Endothelial cell of umbilical vein (primary cell): ENCODE measurements around the gene TES. TPM values are rescaled to one million over a fixed set of nuclear protein-coding genes. Genes with fewer than 3 reads are reported as not detected.

Source experiments
- BruUV-seq: library from RNA; stranded (reverse); fragments of 400-500 nt; replicated peaks from 2 replicates; lab custom pipeline; 2021; lab: Mats Ljungman, UMichigan
- CTCF ChIA-PET: fragments of 300-600, 350-600 bp; sonication (Branson Sonifier 250); formaldehyde crosslinking; loops from one replicate; lab custom pipeline; 2021; ENCODE audit warnings: antibody characterized with exemption, inconsistent platforms; lab: Charles Lee
- POLR2A ChIA-PET: fragments of 300-600, 350-600 bp; sonication (Branson Sonifier 250); formaldehyde crosslinking; loops from one replicate; lab custom pipeline; 2021; ENCODE audit warnings: antibody characterized with exemption, inconsistent platforms; lab: Charles Lee
- DNase-seq: peaks from one replicate; pipeline ENCODE4 v3.0.0-alpha.2; 2011; ENCODE audit warnings: low read depth, low spot score
- FAIRE-seq: peaks from 2 replicates; lab custom pipeline; 2011; peaks lifted over from hg19 to GRCh38; lab: Jason Lieb, UNC
- H2AFZ ChIP-seq: 2 replicates; pipeline ENCODE4 v1.6.0; 2012; ENCODE audit warnings: low read depth, low read length, control low read depth, inconsistent platforms
- H3K27ac ChIP-seq: 2 replicates; pipeline ENCODE4 v1.5.1; 2011; ENCODE audit warnings: low read depth, mild to moderate bottlenecking, control low read depth, low read length, moderate library complexity; ENCODE audit not compliant: insufficient read depth
- H3K27me3 ChIP-seq, 2 experiments: 2 replicates each; pipeline versions ENCODE4 v1.6.0 to v1.6.1; 2011; ENCODE audit warnings: low read length in 2 of 2, mixed read lengths in 1 of 2; ENCODE audit not compliant: control insufficient read depth in 2 of 2, insufficient read depth in 2 of 2
- H3K36me3 ChIP-seq, 2 experiments: 2 replicates in 1 of 2; 3 replicates in 1 of 2; pipeline ENCODE4 v1.5.1; 2011; ENCODE audit warnings: low read length in 2 of 2, mild to moderate bottlenecking in 1 of 2, moderate library complexity in 1 of 2; ENCODE audit not compliant: control insufficient read depth in 2 of 2, insufficient read depth in 2 of 2; ENCODE audit errors: extremely low read depth in 1 of 2
- H3K4me1 ChIP-seq: 3 replicates; pipeline ENCODE4 v1.5.1; 2011; ENCODE audit warnings: mild to moderate bottlenecking, low read length; ENCODE audit not compliant: control insufficient read depth, insufficient read depth; ENCODE audit errors: extremely low read depth
- H3K4me2 ChIP-seq: 2 replicates; pipeline ENCODE4 v1.6.1; 2011; ENCODE audit warnings: low read length, control low read depth, mixed read lengths; ENCODE audit not compliant: insufficient read depth
- H3K4me3 ChIP-seq, 3 experiments: fragments of 200-600 bp in 1 of 3; sonication (generic), shearing (Covaris generic) in 1 of 3; replicated peaks in 1 of 3; 2 replicates each; pipeline ENCODE4 v1.5.1; 2011 to 2016; ENCODE audit warnings: control low read depth in 3 of 3, low read length in 3 of 3, mild to moderate bottlenecking in 2 of 3, inconsistent platforms in 1 of 3, low read depth in 1 of 3, moderate library complexity in 1 of 3; ENCODE audit not compliant: insufficient read depth in 1 of 3
- H3K79me2 ChIP-seq: 2 replicates; pipeline ENCODE4 v1.6.0; 2012; ENCODE audit warnings: low read length, inconsistent platforms; ENCODE audit not compliant: control insufficient read depth, insufficient read depth
- H3K9ac ChIP-seq: replicated peaks from 2 replicates; pipeline ENCODE3; 2011; ENCODE audit warnings: low read length, control low read depth; ENCODE audit not compliant: insufficient read depth; ENCODE audit errors: extremely low read depth
- H3K9me1 ChIP-seq: replicated peaks from 3 replicates; pipeline ENCODE4 v1.6.0; 2011; ENCODE audit warnings: mild to moderate bottlenecking, low read length; ENCODE audit not compliant: control insufficient read depth, insufficient read depth; ENCODE audit errors: extremely low read depth
- H3K9me3 ChIP-seq: replicated peaks from 2 replicates; pipeline ENCODE4 v1.5.1; 2012; ENCODE audit warnings: low read length, inconsistent platforms; ENCODE audit not compliant: control insufficient read depth, insufficient read depth
- H4K20me1 ChIP-seq: replicated peaks from 2 replicates; pipeline ENCODE3; 2011; ENCODE audit warnings: mild to moderate bottlenecking, low read length; ENCODE audit not compliant: control insufficient read depth, insufficient read depth; ENCODE audit errors: extremely low read depth
- EZH2 ChIP-seq: IDR thresholded peaks from 2 replicates; pipeline ENCODE4 v1.6.1; 2012; ENCODE audit warnings: borderline replicate concordance, low read depth, mild to moderate bottlenecking, moderate library complexity, low read length, inconsistent platforms; ENCODE audit not compliant: severe bottlenecking
- FOS ChIP-seq: IDR thresholded peaks from 2 replicates; pipeline ENCODE4 v1.6.1; 2011; ENCODE audit warnings: mild to moderate bottlenecking, low read length, moderate library complexity, borderline replicate concordance; ENCODE audit not compliant: insufficient read depth
- POLR2A ChIP-seq: IDR thresholded peaks from 2 replicates; pipeline ENCODE4 v1.6.1; 2012; ENCODE audit warnings: low read depth, mild to moderate bottlenecking, control low read depth, low read length
- POLR2AphosphoS5 ChIP-seq: IDR thresholded peaks from 2 replicates; pipeline ENCODE4 v1.6.1; 2012; ENCODE audit warnings: low read depth, mild to moderate bottlenecking, control low read depth, low read length, moderate library complexity; ENCODE audit not compliant: insufficient read depth
- dilution Hi-C: fragments of 300-500 bp; cut with MboI; formaldehyde crosslinking; loops from one replicate; pipeline ENCODE4 v1.15.0; 2019; ENCODE audit warnings: low sequenced_read_pairs; ENCODE audit not compliant: extremely low pct_ligation_motif_present
- intact Hi-C: fragments of 100-400 bp; cut with micrococcal nuclease; formaldehyde crosslinking; loops from one replicate; pipeline ENCODE4 v1.10.0; 2022
- polyA plus RNA-seq, 4 experiments: library from polyadenylated mRNA; depleted of rRNA in 3 of 4; stranded (reverse) in 3 of 4; unstranded in 1 of 4; fragments of >200 nt; gene quantifications; 2 replicates each; pipeline versions ENCODE4 v1.2.1 to v1.2.3, GENCODE V29; 2011 to 2012; ENCODE audit warnings: missing spikeins in 1 of 4
- total RNA-seq: library from RNA; stranded (reverse); gene quantifications from 2 replicates; pipeline ENCODE4 v1.2.3, GENCODE V29; 2021
- TF ChIP-seq, protein P1 (sequence below), 2 donors: IDR thresholded peaks; 1 replicate in 1 of 2; 2 replicates in 1 of 2; pipeline ENCODE4 v1.5.1; 2011; ENCODE audit warnings: low read length in 2 of 2, mild to moderate bottlenecking in 2 of 2, moderate library complexity in 2 of 2, control low read depth in 1 of 2, inconsistent platforms in 1 of 2, low read depth in 1 of 2; ENCODE audit not compliant: insufficient read depth in 1 of 2; ENCODE audit errors: extremely low read depth in 1 of 2

TES gene
- total and polyA plus RNA-seq, 2 donors (not counting 3 experiments of a cell fraction or from before 2014, with no cell fraction given) = 35.3 to 50.5 TPM

- no peak overlapping the region for H3K4me2 ChIP-seq
- dilution Hi-C loops (no loop called here), intact Hi-C loops (no loop called here)
- TF ChIP-seq, protein P1, sequence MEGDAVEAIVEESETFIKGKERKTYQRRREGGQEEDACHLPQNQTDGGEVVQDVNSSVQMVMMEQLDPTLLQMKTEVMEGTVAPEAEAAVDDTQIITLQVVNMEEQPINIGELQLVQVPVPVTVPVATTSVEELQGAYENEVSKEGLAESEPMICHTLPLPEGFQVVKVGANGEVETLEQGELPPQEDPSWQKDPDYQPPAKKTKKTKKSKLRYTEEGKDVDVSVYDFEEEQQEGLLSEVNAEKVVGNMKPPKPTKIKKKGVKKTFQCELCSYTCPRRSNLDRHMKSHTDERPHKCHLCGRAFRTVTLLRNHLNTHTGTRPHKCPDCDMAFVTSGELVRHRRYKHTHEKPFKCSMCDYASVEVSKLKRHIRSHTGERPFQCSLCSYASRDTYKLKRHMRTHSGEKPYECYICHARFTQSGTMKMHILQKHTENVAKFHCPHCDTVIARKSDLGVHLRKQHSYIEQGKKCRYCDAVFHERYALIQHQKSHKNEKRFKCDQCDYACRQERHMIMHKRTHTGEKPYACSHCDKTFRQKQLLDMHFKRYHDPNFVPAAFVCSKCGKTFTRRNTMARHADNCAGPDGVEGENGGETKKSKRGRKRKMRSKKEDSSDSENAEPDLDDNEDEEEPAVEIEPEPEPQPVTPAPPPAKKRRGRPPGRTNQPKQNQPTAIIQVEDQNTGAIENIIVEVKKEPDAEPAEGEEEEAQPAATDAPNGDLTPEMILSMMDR (IDR thresholded peaks at IDR 0.05; ENCODE audit: extremely low read depth in 1 of 2, insufficient read depth in 1 of 2, low read depth in 1 of 2, low read length in 2 of 2) = no peak
- no peak for TF ChIP-seq EZH2
- TF ChIP-seq POLR2AphosphoS5 = no peak
- no peak for TF ChIP-seq POLR2A
- H3K4me3 ChIP-seq = no peak overlapping the region
- DNase-seq (peak; percentile 38), FAIRE-seq (no peak)
- H2AFZ ChIP-seq = no peak overlapping the region
- peaks cover 11% of the 10 kb centered on the region for H3K4me1 ChIP-seq
- CTCF ChIA-PET = interaction anchor here (0.9 to 15.5 kb wide), 6 partner anchors 9 to 360 kb away, joined by 3 to 462 read pairs (median 4); partner anchors contain the start of gene TES
- H3K9me3 ChIP-seq = no peaks in the 10 kb centered on the region
- no TSS peak for BruUV-seq
- peaks cover 3% of the 10 kb centered on the region for H3K9me1 ChIP-seq
- no peaks in the 10 kb centered on the region for H3K27me3 ChIP-seq
- no peak overlapping the region for H3K27ac ChIP-seq
- H4K20me1 ChIP-seq = peaks cover 6% of the 10 kb centered on the region
- peaks cover 0 to 12% of the 10 kb centered on the region in 2 experiments for H3K36me3 ChIP-seq
- POLR2A ChIA-PET = interaction anchor here (0.7 kb wide), 1 partner anchor 357 kb away, joined by 3 read pairs; no protein-coding TSS in a partner anchor
- H3K79me2 ChIP-seq = peaks cover 70% of the 10 kb centered on the region
- no peak overlapping the region for H3K9ac ChIP-seq
Measured at GRCh38 chr7:116231949-116232348, 21.6 kb downstream of the TES start.

GRCh38 chr7:116232350-116232749 lies 22.0 kb downstream of the TES start:
- intact Hi-C loops = no loop called here
- peak; percentile 49 for FAIRE-seq
- CTCF ChIA-PET = interaction anchor here (0.6 to 15.5 kb wide), 11 partner anchors 9 to 596 kb away, joined by 3 to 462 read pairs (median 4); partner anchors contain the start of gene TES

More at GRCh38 chr7:116232350-116232749, 22.0 kb downstream of the TES start:
- peaks cover 3% of the 10 kb centered on the region for H3K9me1 ChIP-seq
- H3K9me3 ChIP-seq = no peaks in the 10 kb centered on the region
- TF ChIP-seq EZH2 = no peak
- TF ChIP-seq FOS = peak; percentile 37
- TF ChIP-seq POLR2A = no peak
- no peak overlapping the region for H3K27ac ChIP-seq
- no peak overlapping the region for H2AFZ ChIP-seq
- peaks cover 0 to 15% of the 10 kb centered on the region in 2 experiments for H3K36me3 ChIP-seq
- no peak overlapping the region for H3K4me2 ChIP-seq
- no peak overlapping the region for H3K9ac ChIP-seq
- H3K4me1 ChIP-seq = peaks cover 11% of the 10 kb centered on the region
- no peak overlapping the region for H3K4me3 ChIP-seq
- DNase-seq = peak; percentile 53
- H4K20me1 ChIP-seq = peaks cover 6% of the 10 kb centered on the region
- POLR2A ChIA-PET = interaction anchor here (0.7 kb wide), 1 partner anchor 357 kb away, joined by 3 read pairs; no protein-coding TSS in a partner anchor
- no peaks in the 10 kb centered on the region for H3K27me3 ChIP-seq
- H3K79me2 ChIP-seq = peaks cover 68% of the 10 kb centered on the region
- no TSS peak for BruUV-seq
- dilution Hi-C loops = no loop called here
